Lower leg skin (tissue), 3 donors: ENCODE data around the gene KCNIP4.

Experiments used
- POLR2A ChIP-seq, 2 donors: fragments of 450-650 bp; IDR thresholded peaks; one replicate each; pipeline ENCODE4 v1.6.1; 2016 to 2017; ENCODE audit warnings: antibody characterized with exemption in 2 of 2, mild to moderate bottlenecking in 1 of 2, moderate library complexity in 1 of 2
- TF ChIP-seq, protein P1 (sequence below), 3 donors: fragments of 450-650 bp; IDR thresholded peaks; one replicate each; pipeline ENCODE4 v1.5.1; 2016; ENCODE audit warnings: antibody characterized with exemption in 3 of 3, mild to moderate bottlenecking in 3 of 3, moderate library complexity in 2 of 3

DNA sequence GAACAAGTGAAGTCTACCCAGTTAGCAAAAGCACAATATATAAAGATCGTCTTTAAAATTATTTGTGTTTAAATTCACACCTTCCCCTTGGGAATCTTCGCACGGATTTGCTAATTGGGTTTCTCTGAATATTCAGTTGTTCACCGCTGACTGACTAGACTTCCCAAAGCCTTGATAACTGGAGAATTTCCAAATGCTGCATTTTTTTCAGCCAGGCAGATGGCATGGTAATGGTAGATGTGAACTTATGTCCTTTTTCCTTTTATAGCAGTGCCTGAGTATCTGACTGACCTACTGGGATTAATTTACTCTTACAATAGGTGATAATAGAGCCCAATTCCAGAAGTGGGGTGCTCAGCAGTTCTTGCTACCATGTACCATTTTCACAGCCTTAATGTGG is 700.2 kb downstream of the KCNIP4 start:
- TF ChIP-seq, protein P1, sequence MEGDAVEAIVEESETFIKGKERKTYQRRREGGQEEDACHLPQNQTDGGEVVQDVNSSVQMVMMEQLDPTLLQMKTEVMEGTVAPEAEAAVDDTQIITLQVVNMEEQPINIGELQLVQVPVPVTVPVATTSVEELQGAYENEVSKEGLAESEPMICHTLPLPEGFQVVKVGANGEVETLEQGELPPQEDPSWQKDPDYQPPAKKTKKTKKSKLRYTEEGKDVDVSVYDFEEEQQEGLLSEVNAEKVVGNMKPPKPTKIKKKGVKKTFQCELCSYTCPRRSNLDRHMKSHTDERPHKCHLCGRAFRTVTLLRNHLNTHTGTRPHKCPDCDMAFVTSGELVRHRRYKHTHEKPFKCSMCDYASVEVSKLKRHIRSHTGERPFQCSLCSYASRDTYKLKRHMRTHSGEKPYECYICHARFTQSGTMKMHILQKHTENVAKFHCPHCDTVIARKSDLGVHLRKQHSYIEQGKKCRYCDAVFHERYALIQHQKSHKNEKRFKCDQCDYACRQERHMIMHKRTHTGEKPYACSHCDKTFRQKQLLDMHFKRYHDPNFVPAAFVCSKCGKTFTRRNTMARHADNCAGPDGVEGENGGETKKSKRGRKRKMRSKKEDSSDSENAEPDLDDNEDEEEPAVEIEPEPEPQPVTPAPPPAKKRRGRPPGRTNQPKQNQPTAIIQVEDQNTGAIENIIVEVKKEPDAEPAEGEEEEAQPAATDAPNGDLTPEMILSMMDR (IDR thresholded peaks at IDR 0.05), result no peak
- no peak for TF ChIP-seq POLR2A (IDR thresholded peaks at IDR 0.05)
